HG02678 (cell line): ENCODE data around the gene FAM20C.

ENCODE experiments used
- ATAC-seq: cut with Tn5 transposase; IDR thresholded peaks from one replicate; pipeline ENCODE4 v1.9.1; 2021; ENCODE audit warnings: mild to moderate bottlenecking, moderate library complexity; ENCODE audit not compliant: unreplicated experiment

The FAM20C gene

DNA sequence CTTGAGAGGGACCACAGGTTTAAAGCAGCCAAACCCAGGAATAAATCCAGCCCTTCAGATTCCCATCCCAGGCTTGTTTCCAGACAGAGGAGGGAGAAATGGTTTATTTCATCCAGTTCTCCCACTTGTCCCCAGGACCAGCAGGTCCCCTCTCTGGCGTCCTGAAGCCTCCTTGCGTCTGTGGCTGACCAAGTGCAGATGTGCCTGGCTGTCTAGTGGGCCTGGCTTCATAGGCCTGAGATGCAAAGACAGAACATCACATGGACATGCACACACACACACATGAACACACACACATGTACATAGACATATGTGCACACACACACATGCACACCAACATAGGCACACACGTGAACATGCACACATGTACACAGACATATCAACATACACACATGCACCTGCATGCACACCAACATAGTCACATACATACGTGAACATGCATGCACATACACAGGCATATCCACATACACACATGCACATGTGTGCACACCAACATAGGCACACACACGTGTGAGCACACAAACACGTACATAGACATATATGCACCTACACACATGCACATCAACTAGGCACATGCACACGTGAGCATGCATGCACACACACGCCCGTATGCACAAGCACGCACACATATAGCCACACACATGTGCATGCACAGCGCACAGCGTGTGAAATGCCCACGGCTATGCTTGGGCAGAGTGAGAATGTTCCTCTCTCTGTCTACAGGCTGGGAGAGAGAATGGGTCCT lies 108.3 kb downstream of the FAM20C start:
- ATAC-seq = no peak

DNA sequence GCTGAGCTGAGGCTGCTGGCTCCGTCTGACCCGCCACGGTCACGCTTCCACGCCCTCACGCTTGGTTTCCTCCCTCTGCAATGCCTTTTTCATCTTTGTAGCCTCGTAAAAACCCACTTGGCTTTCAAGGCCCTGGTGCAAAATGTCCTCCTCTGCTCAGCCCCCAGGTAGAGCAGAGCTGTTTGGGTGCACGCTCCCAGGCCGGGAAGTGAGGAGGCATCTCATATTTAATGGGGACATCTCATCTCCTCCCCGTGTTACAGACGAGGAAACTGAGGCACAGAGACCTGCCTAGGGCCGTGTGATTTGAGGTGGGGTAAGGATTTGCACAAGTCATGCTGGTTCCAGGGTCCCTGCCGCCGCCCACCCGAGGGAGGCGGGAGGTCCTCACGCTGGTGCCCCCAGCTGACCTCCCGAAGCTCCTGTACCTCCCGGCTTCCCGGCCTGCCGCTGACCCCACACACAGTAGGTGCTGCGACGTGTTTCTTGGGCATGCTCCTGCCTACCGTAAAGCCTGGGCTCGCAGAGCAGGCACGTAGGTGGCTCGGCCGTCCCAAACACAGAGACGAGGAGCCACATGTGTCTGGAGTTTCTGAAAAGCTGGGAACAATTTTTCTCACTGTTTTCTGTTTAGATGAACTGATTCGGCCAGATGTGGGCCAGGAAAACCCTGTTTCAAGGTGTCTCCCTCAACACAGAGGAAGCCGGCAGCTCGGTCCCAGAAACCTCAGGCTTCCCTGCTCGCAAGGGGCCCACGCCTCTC lies 109.1 kb downstream of the FAM20C start:
- ATAC-seq = no peak

DNA sequence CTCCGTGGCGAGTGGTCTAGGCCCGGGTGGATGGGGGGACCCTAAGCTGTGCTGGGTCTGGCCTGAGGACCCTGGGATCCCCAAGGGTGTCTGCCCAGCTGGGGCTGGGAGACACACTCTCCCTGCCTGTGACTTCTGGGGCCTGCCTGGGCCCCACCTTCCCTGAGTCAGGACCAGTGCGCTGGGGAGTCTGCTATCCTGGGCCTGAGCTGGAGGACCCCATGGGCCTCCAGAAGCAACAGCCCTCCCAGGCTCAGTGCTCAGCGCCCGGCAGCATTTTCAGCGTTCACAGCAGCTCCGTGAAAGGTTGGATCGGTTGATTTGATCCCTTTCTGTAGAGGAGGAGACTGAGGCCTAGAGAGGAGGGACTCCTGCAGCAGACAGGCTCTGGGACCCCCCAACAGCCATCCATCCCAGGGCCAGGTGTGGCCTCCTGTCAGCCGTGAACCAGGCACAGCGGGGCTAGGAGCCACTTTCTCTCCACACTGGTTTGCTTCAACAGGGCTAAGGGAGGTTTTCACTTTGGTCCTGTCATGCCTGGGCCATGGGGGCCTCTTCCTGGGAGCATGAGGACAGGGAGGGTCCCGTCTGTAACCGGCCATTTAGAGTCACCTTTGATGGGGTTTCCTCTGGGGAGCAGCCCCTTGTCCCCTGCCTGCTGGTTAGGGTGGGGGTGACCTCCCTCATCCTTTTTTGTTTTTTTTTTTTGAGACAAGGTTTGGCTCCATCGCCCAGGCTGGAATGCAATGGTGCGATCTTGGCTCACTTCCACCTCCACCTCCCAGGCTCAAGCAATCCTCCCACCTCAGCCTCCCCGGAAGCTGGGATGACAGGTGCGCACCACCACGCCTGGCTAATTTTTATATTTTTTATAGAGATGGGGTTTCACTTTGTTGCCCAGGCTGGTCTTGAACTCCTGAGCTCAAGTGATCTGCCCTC lies 110.0 kb downstream of the FAM20C start:
- no peak for ATAC-seq

DNA sequence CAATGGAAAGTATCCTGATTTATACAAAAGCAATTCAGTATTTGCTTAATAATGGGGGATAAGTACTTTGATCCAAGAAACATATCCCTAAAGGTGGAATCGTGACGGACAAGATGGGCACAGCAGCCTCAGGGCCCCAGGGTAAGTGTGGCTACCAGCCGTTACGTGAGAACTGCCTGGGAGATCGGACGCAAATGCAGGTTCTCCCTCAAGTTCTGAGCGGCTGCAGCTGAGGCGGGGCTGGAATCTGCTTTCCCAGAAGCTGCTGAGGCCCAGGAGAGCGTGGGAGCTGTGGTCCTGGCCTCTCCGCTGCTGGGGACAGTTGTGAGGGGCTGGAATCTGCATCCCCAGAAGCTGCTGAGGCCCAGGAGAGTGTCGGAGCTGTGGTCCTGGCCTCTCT lies 111.1 kb downstream of the FAM20C start:
- no peak for ATAC-seq

DNA sequence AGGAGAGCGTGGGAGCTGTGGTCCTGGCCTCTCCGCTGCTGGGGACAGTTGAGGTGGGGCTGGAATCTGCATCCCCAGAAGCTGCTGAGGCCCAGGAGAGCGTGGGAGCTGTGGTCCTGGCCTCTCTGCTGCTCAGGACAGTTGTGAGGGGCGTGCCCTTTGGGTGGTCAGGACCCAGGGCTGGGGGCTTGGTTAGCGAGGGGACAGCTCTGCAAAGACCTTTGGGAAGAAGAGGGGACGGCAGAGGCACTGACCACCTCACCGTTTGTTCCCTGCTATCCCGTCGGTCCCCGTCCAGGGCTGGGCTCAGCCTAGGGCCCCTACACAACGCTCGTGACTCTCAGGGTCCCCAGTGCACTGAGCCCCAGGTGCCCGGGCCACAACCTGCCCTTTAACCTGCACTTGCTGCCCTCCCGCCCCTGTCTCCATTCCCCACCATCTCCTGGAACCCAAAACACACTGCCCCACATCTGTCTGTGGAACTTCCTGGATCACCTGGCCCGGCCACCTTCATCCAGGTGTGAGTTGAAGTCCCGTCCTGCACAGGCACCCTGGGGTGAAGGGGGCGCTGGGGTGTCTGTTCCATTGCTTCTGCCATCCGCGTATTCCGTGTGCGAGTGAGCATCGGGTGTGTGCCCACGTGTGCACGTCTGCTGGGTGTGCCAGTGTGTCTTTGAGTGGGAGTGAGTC lies 111.7 kb downstream of the FAM20C start:
- ATAC-seq = no peak

DNA sequence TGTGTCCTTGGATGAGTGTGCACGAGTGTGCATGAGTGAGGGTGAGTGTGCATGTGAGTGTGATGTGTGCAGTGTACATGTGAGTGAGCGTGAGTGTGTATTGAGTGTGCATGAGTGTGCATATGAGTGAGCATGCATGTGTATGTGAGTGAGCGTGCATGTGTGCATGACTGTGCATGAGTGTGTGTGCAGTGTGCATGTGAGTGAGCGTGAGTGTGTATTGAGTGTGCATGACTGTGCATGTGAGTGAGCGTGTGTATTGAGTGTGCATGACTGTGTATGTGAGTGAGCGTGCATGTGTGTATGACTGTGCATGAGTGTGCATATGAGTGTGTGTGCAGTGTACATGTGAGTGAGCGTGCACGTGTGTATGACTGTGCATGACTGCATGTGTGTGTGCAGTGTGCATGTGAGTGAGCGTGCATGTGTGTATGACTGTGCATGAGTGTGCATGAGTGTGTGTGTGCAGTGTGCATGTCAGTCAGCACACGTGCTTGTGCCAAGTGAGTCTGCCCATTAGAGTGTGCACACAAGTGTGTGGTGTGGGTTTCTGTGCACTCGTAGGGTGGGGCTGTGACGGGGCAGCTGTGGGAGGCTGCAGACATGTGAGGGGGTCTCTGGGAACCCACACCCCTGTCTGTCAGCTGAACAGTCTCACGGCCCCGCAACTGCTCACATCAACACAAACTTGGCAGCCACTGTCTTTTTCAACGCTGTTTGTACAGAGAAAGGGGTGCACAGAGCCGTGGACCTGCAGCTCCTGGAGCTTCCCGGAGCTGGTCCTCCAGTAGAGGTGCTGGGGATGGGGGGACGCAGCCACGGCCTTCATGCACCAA lies 112.4 kb downstream of the FAM20C start:
- ATAC-seq = no peak

DNA sequence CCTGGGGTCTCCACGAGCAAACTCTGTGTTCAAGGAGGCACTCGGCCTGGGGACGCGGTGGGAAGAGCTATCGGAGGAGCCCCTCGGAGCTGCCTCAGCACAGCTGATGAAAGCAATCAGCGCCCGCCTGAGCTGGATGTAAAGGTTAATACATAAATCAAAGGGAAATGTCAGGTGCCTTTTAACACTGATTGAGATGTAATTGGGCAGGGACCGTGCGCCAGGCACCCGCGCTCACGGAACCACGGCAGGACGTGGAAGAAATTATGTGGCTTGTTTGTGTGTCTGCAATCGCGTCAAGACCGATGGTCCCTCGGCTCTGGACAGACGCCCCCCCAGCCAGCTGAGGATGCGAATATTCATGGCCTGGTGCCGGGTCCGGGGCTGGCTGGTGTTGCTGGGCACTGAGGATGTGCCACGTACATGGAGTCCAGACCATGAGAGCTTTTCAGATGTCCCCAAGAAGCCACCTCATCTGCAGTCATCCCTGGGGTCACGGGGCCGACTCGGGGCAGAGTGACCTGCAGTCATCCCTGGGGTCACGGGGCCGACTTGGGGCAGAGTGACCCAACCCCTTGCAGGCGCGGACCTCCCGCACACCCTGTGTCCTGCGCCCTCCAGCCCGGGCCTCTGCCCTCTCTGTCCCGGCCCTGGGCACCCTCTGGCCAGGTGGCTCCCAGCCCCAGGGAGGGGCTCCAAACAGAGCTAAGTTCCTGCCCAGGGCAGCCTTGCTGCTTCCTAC lies 113.2 kb downstream of the FAM20C start:
- no peak for ATAC-seq

DNA sequence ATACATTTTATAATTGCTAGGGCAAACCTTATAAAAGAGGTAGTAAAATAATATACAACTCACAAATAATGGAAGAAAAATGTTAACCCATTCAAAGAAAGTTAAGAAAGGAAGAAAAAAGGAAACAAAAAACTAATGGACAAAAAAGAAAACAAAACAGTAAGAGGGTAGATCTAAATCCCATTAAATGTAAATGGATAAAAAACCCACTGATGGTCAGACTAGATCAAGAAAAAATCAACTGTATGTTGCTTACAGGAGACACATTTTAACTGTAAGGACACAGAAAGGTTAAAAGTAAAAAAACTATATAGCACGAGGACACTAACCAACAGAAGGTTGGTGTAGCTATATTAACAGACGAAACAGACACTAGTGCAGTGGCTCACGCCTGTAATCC lies 115.6 kb downstream of the FAM20C start:
- ATAC-seq = no peak

DNA sequence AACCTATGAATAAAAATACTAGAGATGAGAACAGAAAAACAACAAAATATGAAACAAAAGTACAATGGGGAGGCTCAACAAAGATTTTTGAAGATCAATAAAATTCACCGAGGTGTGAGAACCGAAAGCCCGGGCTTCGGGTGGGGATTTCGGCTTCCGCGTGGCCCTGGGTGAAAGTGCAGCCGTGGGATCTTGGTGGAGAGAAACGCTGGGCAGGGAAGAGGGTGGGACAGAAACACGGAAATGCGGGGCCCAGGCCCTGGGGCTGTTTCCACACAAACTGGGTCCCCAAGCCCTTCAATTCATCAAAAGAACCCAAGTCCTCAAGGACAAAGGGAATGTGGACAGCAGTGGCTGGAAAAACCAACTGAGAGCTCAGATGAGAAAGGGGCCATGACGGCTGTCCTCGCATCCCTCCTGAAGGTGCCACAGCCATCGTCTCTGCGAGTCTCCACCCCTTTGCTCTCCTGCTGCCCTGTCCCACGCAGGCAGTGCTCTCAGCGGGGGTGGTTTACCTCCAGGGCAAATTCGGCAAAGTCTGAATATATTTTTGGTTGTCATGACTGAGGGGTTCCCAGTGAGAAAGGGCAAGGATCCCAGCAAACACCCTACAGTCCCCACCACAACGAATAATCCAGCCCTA lies 117.3 kb downstream of the FAM20C start:
- no peak for ATAC-seq
